ENCODE data around the gene COIL.

DNA sequence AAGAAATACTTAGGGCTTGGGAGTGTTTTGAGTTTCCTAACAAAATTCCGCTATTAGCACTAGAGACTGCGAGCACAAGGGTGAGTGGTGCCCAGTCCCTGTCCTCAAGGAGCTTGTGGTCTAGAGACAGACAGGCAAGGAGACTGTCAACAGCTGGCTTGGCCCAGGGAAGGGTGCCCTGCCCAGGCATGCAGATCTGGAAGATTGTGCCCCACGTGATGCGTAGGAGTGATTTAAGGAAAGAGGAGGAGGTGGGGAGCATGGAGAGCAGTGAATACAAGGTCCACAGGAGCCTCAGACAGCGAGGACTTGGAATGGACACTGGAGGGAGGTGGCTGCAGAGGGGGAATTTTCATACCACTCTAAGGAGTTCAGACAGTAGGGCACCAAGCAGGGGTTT lies 42.1 kb upstream of the COIL start:
- TF ChIP-seq, protein P1, sequence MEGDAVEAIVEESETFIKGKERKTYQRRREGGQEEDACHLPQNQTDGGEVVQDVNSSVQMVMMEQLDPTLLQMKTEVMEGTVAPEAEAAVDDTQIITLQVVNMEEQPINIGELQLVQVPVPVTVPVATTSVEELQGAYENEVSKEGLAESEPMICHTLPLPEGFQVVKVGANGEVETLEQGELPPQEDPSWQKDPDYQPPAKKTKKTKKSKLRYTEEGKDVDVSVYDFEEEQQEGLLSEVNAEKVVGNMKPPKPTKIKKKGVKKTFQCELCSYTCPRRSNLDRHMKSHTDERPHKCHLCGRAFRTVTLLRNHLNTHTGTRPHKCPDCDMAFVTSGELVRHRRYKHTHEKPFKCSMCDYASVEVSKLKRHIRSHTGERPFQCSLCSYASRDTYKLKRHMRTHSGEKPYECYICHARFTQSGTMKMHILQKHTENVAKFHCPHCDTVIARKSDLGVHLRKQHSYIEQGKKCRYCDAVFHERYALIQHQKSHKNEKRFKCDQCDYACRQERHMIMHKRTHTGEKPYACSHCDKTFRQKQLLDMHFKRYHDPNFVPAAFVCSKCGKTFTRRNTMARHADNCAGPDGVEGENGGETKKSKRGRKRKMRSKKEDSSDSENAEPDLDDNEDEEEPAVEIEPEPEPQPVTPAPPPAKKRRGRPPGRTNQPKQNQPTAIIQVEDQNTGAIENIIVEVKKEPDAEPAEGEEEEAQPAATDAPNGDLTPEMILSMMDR (IDR thresholded peaks at IDR 0.05): no peak
- no peak for TF ChIP-seq POLR2A (IDR thresholded peaks at IDR 0.05)

Measured in uterus (tissue), 2 donors.